RWPE2 (cell line): Measurements from ENCODE around the gene TSSK6.

Experiments used
- ATAC-seq: fragments of 200-7000 bp; cut with Tn5 transposase; 3 replicates; pipeline ENCODE4 v1.9.1; 2021; ENCODE audit warnings: low read depth
- DNase-seq: peaks from one replicate; pipeline ENCODE4 v3.0.0-alpha.2; 2020; ENCODE audit warnings: low spot score
- H3K27ac ChIP-seq: fragments of 450-650 bp; 2 replicates; pipeline ENCODE4 v1.5.1; 2017; ENCODE audit warnings: mild to moderate bottlenecking; ENCODE audit not compliant: poor library complexity, severe bottlenecking
- H3K27me3 ChIP-seq: fragments of 250-450 bp; sonication (Bioruptor Pico); 2 replicates; pipeline ENCODE4 v1.5.1; 2021; ENCODE audit warnings: mild to moderate bottlenecking, moderate library complexity; ENCODE audit not compliant: insufficient read depth, poor library complexity, severe bottlenecking
- H3K36me3 ChIP-seq: fragments of 250-450 bp; sonication (Bioruptor Pico); 2 replicates; pipeline ENCODE4 v1.5.1; 2020; ENCODE audit warnings: low read depth, mild to moderate bottlenecking, moderate library complexity
- H3K4me1 ChIP-seq: fragments of 250-450 bp; sonication (Bioruptor Pico); 2 replicates; pipeline ENCODE4 v1.5.1; 2021; ENCODE audit warnings: mild to moderate bottlenecking, moderate library complexity; ENCODE audit not compliant: insufficient read depth, poor library complexity, severe bottlenecking
- H3K4me3 ChIP-seq: fragments of 250-450 bp; sonication (Bioruptor Pico); 2 replicates; pipeline ENCODE4 v1.5.1; 2021; ENCODE audit warnings: mild to moderate bottlenecking, moderate library complexity; ENCODE audit not compliant: severe bottlenecking
- H3K9me3 ChIP-seq: fragments of 250-450 bp; sonication (Bioruptor Pico); 2 replicates; pipeline ENCODE4 v1.5.1; 2021; ENCODE audit warnings: mild to moderate bottlenecking, moderate library complexity; ENCODE audit not compliant: severe bottlenecking
- TF ChIP-seq, protein P1 (sequence below): fragments of 450-650 bp; IDR thresholded peaks from one replicate; pipeline ENCODE4 v1.5.1; 2017; ENCODE audit warnings: mild to moderate bottlenecking, moderate library complexity; ENCODE audit not compliant: poor library complexity, severe bottlenecking

Gene TSSK6

DNA sequence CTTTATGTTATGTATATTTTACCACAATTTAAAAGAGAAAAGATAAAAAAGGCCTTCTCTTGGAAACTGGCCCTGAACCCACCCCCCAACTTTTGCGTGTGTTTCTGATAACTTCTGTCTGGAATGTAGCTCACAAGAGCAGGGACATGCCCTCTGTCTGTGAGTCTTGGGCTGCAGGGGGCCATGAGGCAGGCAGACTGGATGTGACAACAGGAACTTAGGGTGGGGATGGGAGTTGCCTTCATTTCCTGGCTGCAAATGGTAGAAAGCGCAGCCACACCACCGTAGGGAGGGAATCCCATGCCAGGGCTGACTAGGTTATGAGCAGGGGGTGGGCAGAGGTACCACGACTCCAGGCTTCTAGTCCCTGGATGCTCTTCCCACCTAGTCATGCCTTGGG, 44.6 kb upstream of the TSSK6 start:
- H3K27me3 ChIP-seq, result no peaks in the 10 kb centered on the region
- no peak for DNase-seq
- H3K36me3 ChIP-seq, result no peaks in the 10 kb centered on the region
- TF ChIP-seq, protein P1, sequence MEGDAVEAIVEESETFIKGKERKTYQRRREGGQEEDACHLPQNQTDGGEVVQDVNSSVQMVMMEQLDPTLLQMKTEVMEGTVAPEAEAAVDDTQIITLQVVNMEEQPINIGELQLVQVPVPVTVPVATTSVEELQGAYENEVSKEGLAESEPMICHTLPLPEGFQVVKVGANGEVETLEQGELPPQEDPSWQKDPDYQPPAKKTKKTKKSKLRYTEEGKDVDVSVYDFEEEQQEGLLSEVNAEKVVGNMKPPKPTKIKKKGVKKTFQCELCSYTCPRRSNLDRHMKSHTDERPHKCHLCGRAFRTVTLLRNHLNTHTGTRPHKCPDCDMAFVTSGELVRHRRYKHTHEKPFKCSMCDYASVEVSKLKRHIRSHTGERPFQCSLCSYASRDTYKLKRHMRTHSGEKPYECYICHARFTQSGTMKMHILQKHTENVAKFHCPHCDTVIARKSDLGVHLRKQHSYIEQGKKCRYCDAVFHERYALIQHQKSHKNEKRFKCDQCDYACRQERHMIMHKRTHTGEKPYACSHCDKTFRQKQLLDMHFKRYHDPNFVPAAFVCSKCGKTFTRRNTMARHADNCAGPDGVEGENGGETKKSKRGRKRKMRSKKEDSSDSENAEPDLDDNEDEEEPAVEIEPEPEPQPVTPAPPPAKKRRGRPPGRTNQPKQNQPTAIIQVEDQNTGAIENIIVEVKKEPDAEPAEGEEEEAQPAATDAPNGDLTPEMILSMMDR, result no peak
- no peak overlapping the region for H3K27ac ChIP-seq
- no peak overlapping the region for H3K4me3 ChIP-seq
- ATAC-seq, result no peak
- no peaks in the 10 kb centered on the region for H3K4me1 ChIP-seq
- no peaks in the 10 kb centered on the region for H3K9me3 ChIP-seq

DNA sequence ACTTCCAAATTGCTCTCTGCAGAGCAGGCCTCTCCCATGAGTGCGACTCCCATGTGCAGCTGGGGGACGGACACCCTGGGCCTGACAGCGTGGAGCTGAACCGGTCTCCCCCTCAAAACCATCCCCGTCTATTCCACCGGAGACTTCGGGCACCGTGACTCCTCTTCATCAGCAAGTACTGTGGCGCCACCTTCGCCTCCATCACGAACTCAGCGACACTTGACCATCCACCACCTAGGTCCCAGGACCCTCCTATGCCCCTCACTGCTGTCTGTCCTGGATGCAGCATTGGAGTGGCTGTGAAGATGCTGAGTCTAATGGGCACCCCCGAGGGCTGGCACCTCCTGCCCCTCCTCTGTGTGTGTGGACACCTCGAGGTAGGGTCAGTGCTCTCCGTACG, 43.3 kb upstream of the TSSK6 start:
- no peaks in the 10 kb centered on the region for H3K27me3 ChIP-seq
- no peak for ATAC-seq

DNA sequence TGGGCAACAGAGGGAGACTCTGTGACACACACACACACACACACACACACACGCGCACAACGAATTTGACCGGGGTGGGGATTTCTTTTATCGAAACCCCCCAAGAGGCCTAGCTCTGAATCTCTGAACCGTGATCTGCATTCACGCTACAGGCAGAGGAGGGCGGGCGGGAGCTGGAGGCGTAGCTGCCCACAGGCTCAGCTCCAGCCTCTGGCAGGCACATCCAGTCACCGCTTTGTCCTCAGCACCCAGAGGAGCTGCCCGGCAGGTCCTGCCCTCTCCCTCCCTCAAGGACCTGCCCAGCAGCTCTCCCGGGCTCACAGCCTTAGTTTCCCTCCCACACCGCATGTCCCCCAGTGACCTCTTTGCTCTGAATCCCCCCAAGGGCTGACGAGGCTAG, 42.7 kb upstream of the TSSK6 start:
- H3K4me3 ChIP-seq, result no peak overlapping the region
- ATAC-seq, result no peak
- H3K27ac ChIP-seq, result no peak overlapping the region
- H3K36me3 ChIP-seq, result no peaks in the 10 kb centered on the region
- H3K9me3 ChIP-seq, result no peaks in the 10 kb centered on the region
- TF ChIP-seq, protein P1, result no peak
- no peak for DNase-seq
- H3K4me1 ChIP-seq, result no peaks in the 10 kb centered on the region
- no peaks in the 10 kb centered on the region for H3K27me3 ChIP-seq

More for the DNA sequence above, 43.3 kb upstream of the TSSK6 start:
- no peaks in the 10 kb centered on the region for H3K36me3 ChIP-seq
- no peak overlapping the region for H3K27ac ChIP-seq
- DNase-seq, result peak; percentile 53
- no peaks in the 10 kb centered on the region for H3K9me3 ChIP-seq
- no peak overlapping the region for H3K4me3 ChIP-seq
- TF ChIP-seq, protein P1, result no peak
- no peaks in the 10 kb centered on the region for H3K4me1 ChIP-seq

DNA sequence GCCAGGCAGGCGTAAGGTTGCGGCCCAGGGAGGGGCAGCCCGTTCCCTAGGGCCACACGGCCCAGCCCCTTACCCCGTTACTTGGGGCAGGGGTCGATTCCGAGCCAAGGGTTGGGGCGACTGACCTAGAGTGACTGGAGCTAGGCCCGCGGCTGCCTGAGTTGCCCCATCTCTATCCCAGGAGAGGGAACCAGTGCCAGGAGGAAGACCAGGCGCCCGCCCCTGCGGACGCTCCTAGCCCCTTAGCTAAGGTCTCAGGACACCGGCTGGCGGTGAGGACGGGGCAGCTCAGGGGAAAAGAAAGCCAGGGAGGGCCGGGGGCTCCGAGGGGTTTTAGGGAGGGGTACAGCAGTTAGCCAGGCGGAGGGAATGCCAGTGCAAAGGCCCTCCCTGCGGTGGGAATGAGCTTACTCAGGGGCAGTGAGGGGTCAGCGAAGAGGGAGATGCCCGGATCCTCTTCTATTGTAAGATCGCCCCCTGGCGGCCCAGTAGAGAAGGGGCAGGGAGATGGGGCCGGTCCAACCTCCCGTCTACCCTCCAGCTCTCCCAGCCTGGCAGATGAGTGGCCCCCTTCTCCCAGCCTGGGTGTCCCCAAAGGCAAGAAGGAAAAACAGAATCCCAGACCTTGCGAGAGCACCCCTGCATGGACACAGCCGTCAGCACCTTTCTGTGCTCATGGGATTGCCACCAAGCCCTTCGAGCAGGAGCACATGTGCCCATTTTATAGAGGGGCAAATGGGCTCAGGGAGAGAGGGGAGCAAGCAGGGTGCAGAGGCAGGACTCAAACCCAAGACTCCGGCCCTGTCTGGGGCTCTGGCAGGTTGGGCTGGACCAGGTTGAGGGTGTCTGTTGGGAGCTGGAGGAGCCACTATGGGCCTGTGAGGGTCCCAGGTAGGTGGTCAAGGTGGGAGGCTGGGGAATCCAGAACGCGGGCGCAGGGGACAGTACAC, 39.0 kb upstream of the TSSK6 start:
- H3K27me3 ChIP-seq, result no peaks in the 10 kb centered on the region
- H3K4me1 ChIP-seq, result no peaks in the 10 kb centered on the region
- no peak overlapping the region for H3K27ac ChIP-seq
- no peak overlapping the region for H3K4me3 ChIP-seq
- DNase-seq (peak; percentile 57), ATAC-seq (no peak)
- TF ChIP-seq, protein P1, result peak; percentile 66
- H3K36me3 ChIP-seq, result no peaks in the 10 kb centered on the region
- no peaks in the 10 kb centered on the region for H3K9me3 ChIP-seq

DNA sequence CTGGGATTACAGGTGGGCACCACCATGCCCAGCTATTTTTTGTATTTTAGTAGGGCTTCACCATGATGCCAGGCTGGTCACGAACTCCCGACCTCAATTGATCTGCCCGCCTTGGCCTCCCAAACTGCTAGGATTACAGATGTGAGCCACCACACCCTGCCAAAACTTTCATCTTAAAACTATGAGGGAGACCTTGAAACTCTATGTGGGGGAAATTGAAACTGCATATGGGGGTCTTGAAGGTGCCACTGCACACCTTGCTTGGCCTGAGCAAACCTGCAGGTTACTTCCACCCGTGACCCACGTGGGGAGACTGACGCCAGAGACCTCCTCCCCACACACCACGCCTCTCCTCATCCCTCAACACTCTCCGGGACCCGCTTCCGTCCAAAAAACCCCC, 38.3 kb upstream of the TSSK6 start:
- no peak for ATAC-seq
- no peak overlapping the region for H3K4me3 ChIP-seq
- no peaks in the 10 kb centered on the region for H3K36me3 ChIP-seq
- no peak for DNase-seq
- TF ChIP-seq, protein P1, result no peak
- no peaks in the 10 kb centered on the region for H3K9me3 ChIP-seq
- H3K4me1 ChIP-seq, result no peaks in the 10 kb centered on the region
- no peak overlapping the region for H3K27ac ChIP-seq
- no peaks in the 10 kb centered on the region for H3K27me3 ChIP-seq
